Keratinocyte (primary cell): Measurements from ENCODE around the gene CTCF. TPM values are rescaled to one million over a fixed set of nuclear protein-coding genes. Genes with fewer than 3 reads are reported as not detected.

Source experiments
- DNase-seq: peaks from one replicate; pipeline ENCODE4 v3.0.0-alpha.2; 2011; ENCODE audit warnings: low read depth, missing footprints, low spot score
- FAIRE-seq: peaks from 2 replicates; lab custom pipeline; 2011; peaks lifted over from hg19 to GRCh38; lab: Jason Lieb, UNC
- H2AFZ ChIP-seq: 2 replicates; pipeline ENCODE4 v1.6.0; 2012; ENCODE audit warnings: low read length, control low read depth, inconsistent platforms; ENCODE audit not compliant: control insufficient read depth
- H3K27ac ChIP-seq: 2 replicates; pipeline ENCODE4 v1.5.1; 2011; ENCODE audit warnings: low read length; ENCODE audit not compliant: control insufficient read depth, insufficient read depth
- H3K27me3 ChIP-seq: 3 replicates; pipeline ENCODE4 v1.6.0; 2011; ENCODE audit warnings: low read length; ENCODE audit not compliant: control insufficient read depth, insufficient read depth; ENCODE audit errors: extremely low read depth
- H3K36me3 ChIP-seq, 2 experiments: 2 replicates in 1 of 2; 3 replicates in 1 of 2; pipeline ENCODE4 v1.5.1; 2011; ENCODE audit warnings: low read length in 2 of 2, mild to moderate bottlenecking in 1 of 2; ENCODE audit not compliant: control insufficient read depth in 2 of 2, insufficient read depth in 2 of 2; ENCODE audit errors: extremely low read depth in 1 of 2
- H3K4me1 ChIP-seq: 3 replicates; pipeline ENCODE4 v1.5.1; 2011; ENCODE audit warnings: low read length; ENCODE audit not compliant: control insufficient read depth, insufficient read depth; ENCODE audit errors: extremely low read depth
- H3K4me2 ChIP-seq: 3 replicates; pipeline ENCODE4 v1.6.0; 2011; ENCODE audit warnings: low read depth, low read length; ENCODE audit not compliant: control insufficient read depth, insufficient read depth; ENCODE audit errors: extremely low read depth
- H3K4me3 ChIP-seq, 3 experiments: fragments of 200-600 bp in 1 of 3; sonication (generic) in 1 of 3; 2 replicates in 2 of 3; 3 replicates in 1 of 3; pipeline ENCODE4 v1.5.1; 2011 to 2016; ENCODE audit warnings: low read length in 3 of 3, mild to moderate bottlenecking in 3 of 3, control low read depth in 2 of 3, inconsistent platforms in 1 of 3, low read depth in 1 of 3, mixed read lengths in 1 of 3, mixed run types in 1 of 3, moderate library complexity in 1 of 3; ENCODE audit not compliant: control insufficient read depth in 2 of 3, insufficient read depth in 2 of 3; ENCODE audit errors: extremely low read depth in 1 of 3
- H3K79me2 ChIP-seq: 2 replicates; pipeline ENCODE4 v1.6.0; 2012; ENCODE audit warnings: low read length; ENCODE audit not compliant: control insufficient read depth, insufficient read depth
- H3K9ac ChIP-seq: 3 replicates; pipeline ENCODE4 v1.6.0; 2011; ENCODE audit warnings: low read length; ENCODE audit not compliant: control insufficient read depth, insufficient read depth; ENCODE audit errors: extremely low read depth
- H3K9me1 ChIP-seq: 3 replicates; pipeline ENCODE4 v1.6.0; 2011; ENCODE audit warnings: low read length; ENCODE audit not compliant: control insufficient read depth, insufficient read depth; ENCODE audit errors: extremely low read depth
- H3K9me3 ChIP-seq: 2 replicates; pipeline ENCODE4 v1.5.1; 2012; ENCODE audit warnings: low read depth, low read length; ENCODE audit not compliant: control insufficient read depth
- H4K20me1 ChIP-seq: 3 replicates; pipeline ENCODE4 v1.6.0; 2011; ENCODE audit warnings: low read length; ENCODE audit not compliant: control insufficient read depth, insufficient read depth; ENCODE audit errors: extremely low read depth
- CTCF ChIP-seq, 3 experiments: IDR thresholded peaks in 1 of 3; conservative IDR thresholded peaks in 1 of 3; optimal IDR thresholded peaks in 1 of 3; 2 replicates in 2 of 3; 3 replicates in 1 of 3; pipeline versions ENCODE3 to v1.5.1; 2011; ENCODE audit warnings: low read length in 3 of 3, mild to moderate bottlenecking in 3 of 3, moderate library complexity in 2 of 3, control low read depth in 1 of 3, inconsistent platforms in 1 of 3; ENCODE audit not compliant: insufficient read depth in 2 of 3; ENCODE audit errors: extremely low read depth in 1 of 3
- EZH2 ChIP-seq: IDR thresholded peaks from one replicate; pipeline ENCODE4 v1.6.1; 2012; ENCODE audit warnings: inconsistent platforms, mild to moderate bottlenecking, low read length, moderate library complexity
- dilution Hi-C: fragments of 300-500 bp; cut with MboI; formaldehyde crosslinking; loops from one replicate; pipeline ENCODE4 v1.7.0; 2020; ENCODE audit warnings: low sequenced_read_pairs; ENCODE audit not compliant: extremely low pct_ligation_motif_present
- polyA plus RNA-seq, 5 experiments: library from polyadenylated mRNA; depleted of rRNA in 3 of 5; stranded (reverse) in 3 of 5; stranded (forward) in 1 of 5; unstranded in 1 of 5; fragments of >200 nt; gene quantifications; 1 replicate in 1 of 5; 2 replicates in 3 of 5; 3 replicates in 1 of 5; pipeline versions ENCODE4 v1.2.1 to v1.2.3, GENCODE V29; 2011 to 2012; ENCODE audit warnings: missing spikeins in 2 of 5, low read depth in 1 of 5, low replicate concordance in 1 of 5

CTCF gene
- polyA plus RNA-seq, 1 donor (not counting 4 experiments of a cell fraction or from before 2014, with no cell fraction given): 21.4 TPM

DNA sequence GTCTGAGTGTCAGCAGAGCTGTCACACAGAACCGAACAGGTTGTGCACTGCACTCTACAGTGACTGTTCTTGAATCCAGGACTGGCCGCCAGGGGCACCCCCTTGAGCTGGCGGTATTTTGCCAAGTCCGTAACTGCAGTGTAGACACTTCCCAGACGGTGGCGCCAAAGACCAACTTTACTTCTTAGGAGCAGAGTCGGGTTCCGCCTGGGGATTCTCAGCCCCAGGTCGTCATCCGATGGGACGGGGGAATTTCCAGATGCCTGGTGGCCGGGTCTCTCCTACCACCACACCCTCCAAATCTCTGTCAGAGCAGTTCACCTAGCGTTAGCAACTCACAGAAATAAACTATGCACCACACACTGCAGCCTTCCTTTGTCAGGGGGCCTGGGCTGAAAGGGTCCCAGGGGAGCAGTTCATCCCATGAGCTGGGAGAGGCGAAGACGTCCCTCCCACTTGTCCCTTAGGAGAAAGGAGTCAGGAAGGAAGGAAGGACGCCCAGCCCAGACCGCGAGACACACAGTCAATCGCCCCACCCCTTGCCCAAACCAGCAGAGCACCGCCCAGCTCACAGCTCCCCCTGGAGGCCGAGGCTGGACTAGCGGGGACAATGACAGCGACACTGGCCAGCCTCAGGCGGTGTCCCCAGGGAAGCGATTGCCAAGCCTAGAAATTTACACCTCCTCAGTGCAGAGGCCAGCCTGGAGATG lies 41.1 kb upstream of the CTCF start:
- DNase-seq: peak; percentile 86
- FAIRE-seq: peak; percentile 74
- peak overlapping the region; percentile 37 to 85 (median 73) for H3K4me3 ChIP-seq
- peak overlapping the region; percentile 99 for H2AFZ ChIP-seq
- dilution Hi-C loops: no loop called here
- H3K27ac ChIP-seq: peak overlapping the region; percentile 96
- peak overlapping the region; percentile 99 for H3K4me2 ChIP-seq
- no peaks in the 10 kb centered on the region for H4K20me1 ChIP-seq
- TF ChIP-seq CTCF (optimal IDR thresholded peaks at IDR 0.05 in 1 of 3, IDR thresholded peaks at IDR 0.05 in 1 of 3, conservative IDR thresholded peaks at IDR 0.05 in 1 of 3; ENCODE audit: extremely low read depth in 1 of 3, insufficient read depth in 2 of 3, low read length in 3 of 3) (peak; percentile 97 to 99 (median 99)), EZH2 (no peak)
- peaks cover 5% of the 10 kb centered on the region for H3K9me1 ChIP-seq
- H3K9me3 ChIP-seq: no peaks in the 10 kb centered on the region
- H3K9ac ChIP-seq: peak overlapping the region; percentile 87
- no peaks in the 10 kb centered on the region for H3K27me3 ChIP-seq
- H3K79me2 ChIP-seq: no peaks in the 10 kb centered on the region
- peaks cover 30% of the 10 kb centered on the region for H3K4me1 ChIP-seq
- no peaks in the 10 kb centered on the region for H3K36me3 ChIP-seq

- peak overlapping the region; percentile 19 for H3K4me2 ChIP-seq
- H3K4me3 ChIP-seq: no peak overlapping the region
- H3K79me2 ChIP-seq: peaks cover 4% of the 10 kb centered on the region
- no peaks in the 10 kb centered on the region for H4K20me1 ChIP-seq
- H3K9me3 ChIP-seq: no peaks in the 10 kb centered on the region
- no peak for TF ChIP-seq EZH2
- no peaks in the 10 kb centered on the region for H3K27me3 ChIP-seq
- H3K4me1 ChIP-seq: peaks cover 54% of the 10 kb centered on the region
- H3K36me3 ChIP-seq: no peaks in the 10 kb centered on the region
- no peak overlapping the region for H3K9ac ChIP-seq
- dilution Hi-C loops: no loop called here
- FAIRE-seq (no peak), DNase-seq (no peak)
- H3K27ac ChIP-seq: no peak overlapping the region
- peaks cover 5% of the 10 kb centered on the region for H3K9me1 ChIP-seq
- no peak overlapping the region for H2AFZ ChIP-seq
Observed at GRCh38 chr16:67525176-67525860, 37.0 kb upstream of the CTCF start.
